HepG2 (cell line): Measurements from ENCODE around the gene RNF208. TPM values are rescaled to one million over a fixed set of nuclear protein-coding genes. Genes with fewer than 3 reads are reported as not detected.

ENCODE experiments used
- ATAC-seq: fragments of 200-7000 bp; cut with Tn5 transposase; 3 replicates; pipeline ENCODE4 v1.9.1; 2020; ENCODE audit warnings: mild to moderate bottlenecking, moderate library complexity
- BruUV-seq: library from RNA; stranded (reverse); fragments of 400-500 nt; replicated peaks from 2 replicates; lab custom pipeline; 2021; lab: Mats Ljungman, UMichigan
- CTCF ChIA-PET: fragments of 300-600 bp; formaldehyde crosslinking; extraction: SDS; loops from one replicate; lab custom pipeline; 2021; ENCODE audit warnings: low total read pairs, inconsistent platforms, low intra/inter-chr PET ratio; lab: Yijun Ruan, JAX
- POLR2A ChIA-PET: fragments of 350-600 bp; sonication (Branson Sonifier 250); formaldehyde crosslinking; loops from one replicate; lab custom pipeline; 2020; ENCODE audit warnings: antibody characterized with exemption, inconsistent platforms; lab: Yijun Ruan, JAX
- DNase-seq: peaks from one replicate; pipeline ENCODE4 v3.0.0-alpha.2; 2015; ENCODE audit warnings: low spot score
- FAIRE-seq: peaks from 3 replicates; lab custom pipeline; 2011; peaks lifted over from hg19 to GRCh38; lab: Jason Lieb, UNC
- H2AFZ ChIP-seq: one replicate; pipeline ENCODE4 v1.6.1; 2011; ENCODE audit warnings: low read length, inconsistent platforms
- H3K27ac ChIP-seq: fragments of 300-600 bp; 3 replicates; pipeline ENCODE4 v1.8.0; 2011; ENCODE audit warnings: mixed run types, mild to moderate bottlenecking, mixed read lengths, low read length, inconsistent platforms; ENCODE audit not compliant: insufficient read depth; ENCODE audit errors: extremely low read length
- H3K27me3 ChIP-seq, 2 experiments: fragments of 200-600 bp in 1 of 2; 2 replicates in 1 of 2; 3 replicates in 1 of 2; pipeline versions ENCODE4 v1.6.0 to v1.8.0; 2011; ENCODE audit warnings: low read length in 2 of 2, mild to moderate bottlenecking in 2 of 2, moderate library complexity in 2 of 2, inconsistent platforms in 1 of 2; ENCODE audit not compliant: insufficient read depth in 2 of 2, control insufficient read depth in 1 of 2
- H3K36me3 ChIP-seq, 2 experiments: fragments of 200-600 bp in 1 of 2; replicated peaks in 1 of 2; 2 replicates in 1 of 2; 3 replicates in 1 of 2; pipeline versions ENCODE4 v1.5.1 to v1.8.0; 2011; ENCODE audit warnings: low read length in 2 of 2, inconsistent platforms in 1 of 2; ENCODE audit not compliant: insufficient read depth in 2 of 2, control insufficient read depth in 1 of 2
- H3K4me1 ChIP-seq: 2 replicates; pipeline ENCODE4 v1.5.1; 2012; ENCODE audit warnings: low read length, inconsistent platforms; ENCODE audit not compliant: insufficient read depth
- H3K4me2 ChIP-seq: 2 replicates; pipeline ENCODE4 v1.6.0; 2011; ENCODE audit warnings: low read depth, low read length, inconsistent platforms
- H3K4me3 ChIP-seq, 3 experiments: fragments of 200-600 bp in 1 of 3; sonication (generic), shearing (Covaris generic) in 1 of 3; replicated peaks in 1 of 3; 2 replicates each; pipeline ENCODE4 v1.5.1; 2011 to 2016; ENCODE audit warnings: low read length in 3 of 3, inconsistent platforms in 2 of 3, low read depth in 2 of 3, mild to moderate bottlenecking in 2 of 3, control low read depth in 1 of 3, mixed read lengths in 1 of 3; ENCODE audit not compliant: insufficient read depth in 1 of 3
- H3K79me2 ChIP-seq: one replicate; pipeline ENCODE4 v1.6.1; 2011; ENCODE audit warnings: low read length, inconsistent platforms; ENCODE audit not compliant: insufficient read depth
- H3K9ac ChIP-seq: 2 replicates; pipeline ENCODE4 v1.6.0; 2011; ENCODE audit warnings: mild to moderate bottlenecking, low read depth, low read length, inconsistent platforms; ENCODE audit not compliant: insufficient read depth
- H3K9me3 ChIP-seq: 2 replicates; pipeline ENCODE4 v1.5.1; 2012; ENCODE audit warnings: mild to moderate bottlenecking, low read length
- H4K20me1 ChIP-seq: 2 replicates; pipeline ENCODE4 v1.6.0; 2011; ENCODE audit warnings: inconsistent platforms, mild to moderate bottlenecking, low read length, moderate library complexity; ENCODE audit not compliant: insufficient read depth
- AHDC1 ChIP-seq: sonication (generic); formaldehyde crosslinking; IDR thresholded peaks from 2 replicates; pipeline ENCODE4 v1.5.1; 2020; ENCODE audit warnings: mild to moderate bottlenecking, missing genetic modification reagents, borderline replicate concordance
- HMGXB3 ChIP-seq: sonication (generic); formaldehyde crosslinking; IDR thresholded peaks from 2 replicates; pipeline ENCODE4 v1.4.0; 2020; ENCODE audit warnings: missing genetic modification reagents, borderline replicate concordance
- MED1 ChIP-seq: sonication (generic); formaldehyde crosslinking; IDR thresholded peaks from 2 replicates; pipeline ENCODE4 v1.4.0; 2020; ENCODE audit warnings: missing genetic modification reagents
- NFATC3 ChIP-seq: sonication (generic); formaldehyde crosslinking; IDR thresholded peaks from 2 replicates; pipeline ENCODE4 v1.5.1; 2020; ENCODE audit warnings: mild to moderate bottlenecking, missing genetic modification reagents
- PHF21A ChIP-seq: sonication (generic); formaldehyde crosslinking; IDR thresholded peaks from 2 replicates; pipeline ENCODE4 v1.5.0; 2020; ENCODE audit warnings: mild to moderate bottlenecking, missing genetic modification reagents
- RFXAP ChIP-seq: sonication (generic); formaldehyde crosslinking; IDR thresholded peaks from 2 replicates; pipeline ENCODE4 v1.4.0; 2020; ENCODE audit warnings: missing genetic modification reagents, borderline replicate concordance
- TOE1 ChIP-seq: sonication (generic); formaldehyde crosslinking; IDR thresholded peaks from 2 replicates; pipeline ENCODE4 v1.4.0; 2020; ENCODE audit warnings: mild to moderate bottlenecking, missing genetic modification reagents
- USF2 ChIP-seq, 2 experiments: sonication (generic) in 1 of 2; formaldehyde crosslinking in 1 of 2; IDR thresholded peaks; 2 replicates each; pipeline versions ENCODE4 v1.5.1 to v1.6.1; 2011 to 2020; ENCODE audit warnings: borderline replicate concordance in 1 of 2, low read depth in 1 of 2, low read length in 1 of 2, mild to moderate bottlenecking in 1 of 2, missing genetic modification reagents in 1 of 2, moderate library complexity in 1 of 2
- ZNF570 ChIP-seq: sonication (generic); formaldehyde crosslinking; IDR thresholded peaks from 2 replicates; pipeline ENCODE4 v1.4.0; 2020; ENCODE audit warnings: mild to moderate bottlenecking, missing genetic modification reagents, borderline replicate concordance
- ZNF672 ChIP-seq: sonication (generic); formaldehyde crosslinking; IDR thresholded peaks from 2 replicates; pipeline ENCODE4 v1.8.1; 2022; ENCODE audit warnings: missing genetic modification reagents
- WGBS: methylation state at CpG from one replicate; pipeline ENCODE4 v1.1.6; 2017; ENCODE audit warnings: low lambda C conversion rate; 5-methylcytosine and 5-hydroxymethylcytosine counted together
- in situ Hi-C: cut with HindIII; loops from 2 replicates; pipeline ENCODE4 v1.10.0; 2017; ENCODE audit warnings: low pct_unique_long_range_greater_than_20kb; ENCODE audit not compliant: extremely low pct_ligation_motif_present
- intact Hi-C: fragments of 100-400 bp; cut with micrococcal nuclease; formaldehyde crosslinking; loops from one replicate; pipeline ENCODE4 v1.10.0; 2022; ENCODE audit not compliant: unreplicated experiment
- polyA plus RNA-seq, 8 experiments: library from polyadenylated mRNA; depleted of rRNA in 3 of 8; stranded (reverse) in 7 of 8; unstranded in 1 of 8; fragments of >200 nt; fragmentation: Illumina TruSeq in 4 of 8; extraction: Trizol in 4 of 8; gene quantifications; 2 replicates each; pipeline versions ENCODE4 v1.2.1 to v1.2.3, GENCODE V29; 2011 to 2016; ENCODE audit warnings: low read depth in 4 of 8, missing spikeins in 1 of 8, mixed read lengths in 1 of 8; ENCODE audit not compliant: insufficient read depth in 1 of 8
- total RNA-seq, 5 experiments: library from RNA; depleted of rRNA; stranded (reverse); fragments of >200 nt; fragmentation: Illumina TruSeq; extraction: Trizol; gene quantifications; 2 replicates each; pipeline ENCODE4 v1.2.3, GENCODE V29; 2016; ENCODE audit warnings: low read depth in 1 of 5

Gene RNF208
- total and polyA plus RNA-seq, 2 of the 13 experiments (the other 11 are each of a cell fraction or from before 2014, with no cell fraction given): 1.6 to 2.1 TPM

GRCh38 chr9:137178939-137179630 lies 43.0 kb downstream of the RNF208 start:
- FAIRE-seq: no peak
- no peak for ATAC-seq
- 92% methylated on average over 11 of the region's 19 CpGs for WGBS
- CTCF ChIA-PET: no interaction called here
- Histone ChIP-seq H3K4me1 (no peaks in the 10 kb centered on the region), H4K20me1 (no peaks in the 10 kb centered on the region), H3K27me3 (no peaks in the 10 kb centered on the region), H3K9me3 (no peaks in the 10 kb centered on the region), H3K4me3 (no peak overlapping the region), H3K27ac (no peak overlapping the region), H3K79me2 (no peaks in the 10 kb centered on the region), H3K9ac (no peak overlapping the region), H3K36me3 (peaks cover 22 to 25% of the 10 kb centered on the region in 2 experiments; a peak in 4 of 5 replicates), H2AFZ (no peak overlapping the region), H3K4me2 (no peak overlapping the region)
- POLR2A ChIA-PET: no interaction called here
- DNase-seq: no peak
- BruUV-seq: no TSS peak
- intact Hi-C loops (loop anchor here (10.0 kb wide), 1 partner anchor 64 kb away; the partner anchor contains the start of gene DPP7), in situ Hi-C loops (no loop called here)
- TF ChIP-seq HMGXB3 (CRISPR knock-in tag) (no peak), AHDC1 (CRISPR knock-in tag) (no peak), ZNF672 (CRISPR knock-in tag) (no peak), USF2 (IDR thresholded peaks at IDR 0.05; ENCODE audit: low read depth, low read length) (no peak), USF2 (CRISPR knock-in tag; IDR thresholded peaks at IDR 0.05; ENCODE audit: borderline replicate concordance) (no peak), MED1 (CRISPR knock-in tag) (no peak), NFATC3 (CRISPR knock-in tag) (no peak), TOE1 (CRISPR knock-in tag) (no peak), ZNF570 (no peak), PHF21A (CRISPR knock-in tag) (no peak), RFXAP (CRISPR knock-in tag) (no peak)
